ENCODE results near the gene VSIG2. TPM values are rescaled to one million over a fixed set of nuclear protein-coding genes. Genes with fewer than 3 reads are reported as not detected.

The VSIG2 gene
- total RNA-seq, 4 donors from 2014 or later: 1.9 to 2.2 TPM; not detected in 2

GRCh38 chr11:124769806-124770774, 18.0 kb upstream of the VSIG2 start:
- Histone ChIP-seq H3K9me3 (no peaks in the 10 kb centered on the region), H3K36me3 (no peaks in the 10 kb centered on the region), H3K4me1 (no peaks in the 10 kb centered on the region), H3K27me3 (no peaks in the 10 kb centered on the region), H3K4me3 (no peak overlapping the region), H3K27ac (no peak overlapping the region)
- no peak for DNase-seq
- TF ChIP-seq CTCF (IDR thresholded peaks at IDR 0.05) (no peak), POLR2A (IDR thresholded peaks at IDR 0.05) (no peak)
- intact Hi-C loops (cut with DNase I; ENCODE audit: low total_unique reads): no loop called here

GRCh38 chr11:124768914-124769313, 16.9 kb upstream of the VSIG2 start:
- DNase-seq: no peak
- no peak for TF ChIP-seq CTCF (IDR thresholded peaks at IDR 0.05)
- TF ChIP-seq POLR2A (IDR thresholded peaks at IDR 0.05): no peak
- Histone ChIP-seq H3K4me3 (no peak overlapping the region), H3K9me3 (no peaks in the 10 kb centered on the region), H3K4me1 (no peaks in the 10 kb centered on the region), H3K36me3 (no peaks in the 10 kb centered on the region), H3K27ac (no peak overlapping the region), H3K27me3 (no peaks in the 10 kb centered on the region)
- intact Hi-C loops (cut with DNase I; ENCODE audit: low total_unique reads): no loop called here

GRCh38 chr11:124766156-124766555, 14.1 kb upstream of the VSIG2 start:
- H3K27me3 ChIP-seq: peaks cover 0 to 7% of the 10 kb centered on the region in 2 donors

GRCh38 chr11:124763156-124763947, 11.3 kb upstream of the VSIG2 start:
- Histone ChIP-seq H3K4me3 (peak overlapping the region; percentile 38 to 54), H3K4me1 (peaks cover 0 to 23% of the 10 kb centered on the region in 2 donors), H3K9me3 (no peaks in the 10 kb centered on the region), H3K36me3 (no peaks in the 10 kb centered on the region), H3K27me3 (peaks cover 7 to 22% of the 10 kb centered on the region in 2 donors), H3K27ac (peak overlapping the region; percentile 84 to 87)
- intact Hi-C loops (cut with DNase I; ENCODE audit: low total_unique reads): loop anchor here (2.0 kb wide), 1 partner anchor 95 kb away; no protein-coding TSS in a partner anchor
- TF ChIP-seq CTCF (IDR thresholded peaks at IDR 0.05) (peak; percentile 62 to 77 (median 74)), POLR2A (IDR thresholded peaks at IDR 0.05) (no peak)
- peak; percentile 84 to 85 for DNase-seq

More at GRCh38 chr11:124766156-124766555, 14.1 kb upstream of the VSIG2 start:
- TF ChIP-seq POLR2A (IDR thresholded peaks at IDR 0.05): no peak
- no peak for TF ChIP-seq CTCF (IDR thresholded peaks at IDR 0.05)
- Histone ChIP-seq H3K4me3 (no peak overlapping the region), H3K9me3 (no peaks in the 10 kb centered on the region), H3K36me3 (no peaks in the 10 kb centered on the region), H3K27ac (no peak overlapping the region), H3K4me1 (peaks cover 0 to 15% of the 10 kb centered on the region in 2 donors)
- no peak for DNase-seq
- intact Hi-C loops (cut with DNase I; ENCODE audit: low total_unique reads): no loop called here

Measured in uterus (tissue), 4 donors.